Measurements from ENCODE around the gene PDIA6.

PDIA6 gene

GRCh38 chr2:10759151-10759714 is 53.4 kb downstream of the PDIA6 start:
- H3K4me3 ChIP-seq (ENCODE audit: low read length): no peak overlapping the region
- H3K27ac ChIP-seq (ENCODE audit: low read depth, low read length): no peak overlapping the region
- no peaks in the 10 kb centered on the region for H3K27me3 ChIP-seq (ENCODE audit: insufficient read depth, low read length)
- H3K9ac ChIP-seq (ENCODE audit: low read depth, low read length): no peak overlapping the region
- H3K9me3 ChIP-seq (ENCODE audit: insufficient read depth, low read depth, low read length): no peaks in the 10 kb centered on the region
- no peaks in the 10 kb centered on the region for H3K4me1 ChIP-seq (ENCODE audit: insufficient read depth, low read length)
- 90% methylated on average over 11 of the region's 11 CpGs for WGBS
- no peaks in the 10 kb centered on the region for H3K36me3 ChIP-seq (ENCODE audit: insufficient read depth, low read length)

DNA sequence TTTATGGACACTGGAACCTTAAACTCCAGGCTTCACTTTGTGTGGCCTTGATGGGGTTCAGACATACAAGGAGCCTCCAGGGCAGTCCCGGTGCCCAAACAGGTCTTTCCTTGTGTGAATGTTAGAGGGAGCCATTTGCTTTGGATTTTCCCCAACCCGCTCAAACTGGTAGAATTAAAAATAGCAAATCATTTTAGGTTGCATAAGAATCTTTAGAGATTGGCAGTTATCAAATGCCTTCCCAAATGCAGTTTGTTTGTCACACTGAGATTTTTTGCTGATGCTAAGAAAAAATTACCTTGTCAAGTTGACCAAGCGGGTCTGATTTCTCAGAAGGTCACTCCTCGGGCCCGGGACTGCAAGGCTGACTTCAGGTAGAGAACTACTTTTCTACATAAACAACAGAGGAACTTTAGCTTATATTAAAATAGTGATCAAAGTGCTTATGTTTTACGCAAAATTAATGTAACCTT is 54.7 kb downstream of the PDIA6 start:
- Histone ChIP-seq H3K36me3 (ENCODE audit: insufficient read depth, low read length) (no peaks in the 10 kb centered on the region), H3K4me1 (ENCODE audit: insufficient read depth, low read length) (no peaks in the 10 kb centered on the region), H3K27me3 (ENCODE audit: insufficient read depth, low read length) (no peaks in the 10 kb centered on the region), H3K27ac (ENCODE audit: low read depth, low read length) (no peak overlapping the region), H3K9me3 (ENCODE audit: insufficient read depth, low read depth, low read length) (no peaks in the 10 kb centered on the region), H3K9ac (ENCODE audit: low read depth, low read length) (no peak overlapping the region), H3K4me3 (ENCODE audit: low read length) (no peak overlapping the region)
- 94% methylated on average over 5 of the region's 6 CpGs for WGBS

GRCh38 chr2:10755621-10756020 is 57.0 kb downstream of the PDIA6 start:
- H3K4me3 ChIP-seq (ENCODE audit: low read length): no peak overlapping the region
- WGBS: 72% methylated on average over 7 of the region's 7 CpGs

GRCh38 chr2:10753876-10754275 is 58.7 kb downstream of the PDIA6 start:
- Histone ChIP-seq H3K4me3 (ENCODE audit: low read length) (no peak overlapping the region), H3K4me1 (ENCODE audit: insufficient read depth, low read length) (no peaks in the 10 kb centered on the region), H3K9ac (ENCODE audit: low read depth, low read length) (no peak overlapping the region), H3K27me3 (ENCODE audit: insufficient read depth, low read length) (no peaks in the 10 kb centered on the region), H3K36me3 (ENCODE audit: insufficient read depth, low read length) (no peaks in the 10 kb centered on the region), H3K27ac (ENCODE audit: low read depth, low read length) (no peak overlapping the region), H3K9me3 (ENCODE audit: insufficient read depth, low read depth, low read length) (no peaks in the 10 kb centered on the region)
- WGBS: 93% methylated on average over 8 of the region's 8 CpGs

More at GRCh38 chr2:10755621-10756020, 57.0 kb downstream of the PDIA6 start:
- no peaks in the 10 kb centered on the region for H3K27me3 ChIP-seq (ENCODE audit: insufficient read depth, low read length)
- H3K4me1 ChIP-seq (ENCODE audit: insufficient read depth, low read length): no peaks in the 10 kb centered on the region
- H3K9ac ChIP-seq (ENCODE audit: low read depth, low read length): no peak overlapping the region
- no peaks in the 10 kb centered on the region for H3K9me3 ChIP-seq (ENCODE audit: insufficient read depth, low read depth, low read length)
- H3K36me3 ChIP-seq (ENCODE audit: insufficient read depth, low read length): no peaks in the 10 kb centered on the region
- H3K27ac ChIP-seq (ENCODE audit: low read depth, low read length): no peak overlapping the region

- no peaks in the 10 kb centered on the region for H3K9me3 ChIP-seq (ENCODE audit: insufficient read depth, low read depth, low read length)
- H3K27ac ChIP-seq (ENCODE audit: low read depth, low read length): no peak overlapping the region
- H3K9ac ChIP-seq (ENCODE audit: low read depth, low read length): no peak overlapping the region
- no peak overlapping the region for H3K4me3 ChIP-seq (ENCODE audit: low read length)
- 96% methylated on average over 7 of the region's 7 CpGs for whole genome bisulfite sequencing
- H3K4me1 ChIP-seq (ENCODE audit: insufficient read depth, low read length): no peaks in the 10 kb centered on the region
- H3K36me3 ChIP-seq (ENCODE audit: insufficient read depth, low read length): no peaks in the 10 kb centered on the region
- no peaks in the 10 kb centered on the region for H3K27me3 ChIP-seq (ENCODE audit: insufficient read depth, low read length)
These were observed 59.4 kb downstream of the PDIA6 start for GRCh38 chr2:10753156-10753555.

- no peaks in the 10 kb centered on the region for H3K36me3 ChIP-seq (ENCODE audit: insufficient read depth, low read length)
- no peak overlapping the region for H3K9ac ChIP-seq (ENCODE audit: low read depth, low read length)
- no peaks in the 10 kb centered on the region for H3K27me3 ChIP-seq (ENCODE audit: insufficient read depth, low read length)
- no peaks in the 10 kb centered on the region for H3K4me1 ChIP-seq (ENCODE audit: insufficient read depth, low read length)
- 83% methylated on average over 5 of the region's 5 CpGs for WGBS
- H3K9me3 ChIP-seq (ENCODE audit: insufficient read depth, low read depth, low read length): no peaks in the 10 kb centered on the region
- H3K27ac ChIP-seq (ENCODE audit: low read depth, low read length): no peak overlapping the region
- no peak overlapping the region for H3K4me3 ChIP-seq (ENCODE audit: low read length)
These were observed 60.3 kb downstream of the PDIA6 start for GRCh38 chr2:10752236-10752635.

GRCh38 chr2:10750610-10751009 is 62.0 kb downstream of the PDIA6 start:
- H3K27me3 ChIP-seq (ENCODE audit: insufficient read depth, low read length): no peaks in the 10 kb centered on the region
- H3K9ac ChIP-seq (ENCODE audit: low read depth, low read length): no peak overlapping the region
- H3K4me1 ChIP-seq (ENCODE audit: insufficient read depth, low read length): no peaks in the 10 kb centered on the region
- no peaks in the 10 kb centered on the region for H3K9me3 ChIP-seq (ENCODE audit: insufficient read depth, low read depth, low read length)
- 88% methylated on average over 6 of the region's 6 CpGs for WGBS
- H3K4me3 ChIP-seq (ENCODE audit: low read length): no peak overlapping the region
- no peaks in the 10 kb centered on the region for H3K36me3 ChIP-seq (ENCODE audit: insufficient read depth, low read length)
- H3K27ac ChIP-seq (ENCODE audit: low read depth, low read length): no peak overlapping the region

DNA sequence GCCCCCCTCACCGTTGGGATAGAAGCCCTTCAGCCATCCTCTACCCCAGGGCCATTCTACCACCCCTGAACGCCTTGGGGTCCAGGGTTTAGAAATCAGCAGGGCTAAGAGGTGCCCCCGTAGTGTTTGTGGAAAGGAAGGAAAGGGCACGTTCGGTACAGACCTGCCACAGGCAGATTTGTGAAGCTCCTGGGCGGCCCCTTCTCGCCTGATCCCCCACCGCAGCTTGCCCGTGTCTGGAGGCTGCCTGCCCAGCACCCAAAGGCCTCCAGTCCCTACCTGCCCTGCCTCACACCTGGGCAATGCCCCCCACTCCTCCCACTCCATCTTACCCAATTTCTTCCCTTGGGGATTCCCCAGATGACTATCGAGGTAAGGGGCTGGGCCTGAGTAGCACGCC is 69.9 kb downstream of the PDIA6 start:
- Histone ChIP-seq H3K4me3 (ENCODE audit: low read length) (no peak overlapping the region), H3K27me3 (ENCODE audit: insufficient read depth, low read length) (no peaks in the 10 kb centered on the region), H3K4me1 (ENCODE audit: insufficient read depth, low read length) (no peaks in the 10 kb centered on the region), H3K36me3 (ENCODE audit: insufficient read depth, low read length) (no peaks in the 10 kb centered on the region), H3K9ac (ENCODE audit: low read depth, low read length) (no peak overlapping the region), H3K27ac (ENCODE audit: low read depth, low read length) (no peak overlapping the region), H3K9me3 (ENCODE audit: insufficient read depth, low read depth, low read length) (no peaks in the 10 kb centered on the region)
- 93% methylated on average over 11 of the region's 11 CpGs for whole genome bisulfite sequencing

DNA sequence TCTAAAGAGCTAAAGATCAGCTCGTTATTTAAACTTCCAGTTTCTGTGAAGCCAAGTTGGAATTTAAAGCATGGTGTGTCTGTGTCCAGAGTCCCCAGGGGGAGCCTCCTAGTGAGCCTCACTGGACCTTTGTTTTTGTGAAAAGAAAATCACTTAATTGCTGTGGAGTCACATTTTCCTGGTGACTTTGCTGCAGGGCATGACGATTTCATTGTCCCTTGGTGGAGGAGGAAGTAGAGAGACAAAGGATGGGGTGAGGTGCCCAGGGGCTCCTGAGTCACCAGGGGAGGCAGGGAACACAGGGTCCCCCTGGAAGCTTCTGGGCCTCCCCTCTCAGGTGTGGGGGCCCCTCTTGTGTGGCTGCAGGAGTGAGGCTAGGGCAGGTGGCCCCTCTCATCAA is 71.4 kb downstream of the PDIA6 start:
- Histone ChIP-seq H3K27ac (ENCODE audit: low read depth, low read length) (no peak overlapping the region), H3K4me1 (ENCODE audit: insufficient read depth, low read length) (no peaks in the 10 kb centered on the region), H3K9me3 (ENCODE audit: insufficient read depth, low read depth, low read length) (no peaks in the 10 kb centered on the region), H3K4me3 (ENCODE audit: low read length) (no peak overlapping the region), H3K36me3 (ENCODE audit: insufficient read depth, low read length) (no peaks in the 10 kb centered on the region), H3K9ac (ENCODE audit: low read depth, low read length) (no peak overlapping the region), H3K27me3 (ENCODE audit: insufficient read depth, low read length) (no peaks in the 10 kb centered on the region)
- WGBS: 70% methylated on average over 2 of the region's 2 CpGs

GRCh38 chr2:10740226-10740625 is 72.4 kb downstream of the PDIA6 start:
- H3K36me3 ChIP-seq (ENCODE audit: insufficient read depth, low read length): no peaks in the 10 kb centered on the region
- H3K9ac ChIP-seq (ENCODE audit: low read depth, low read length): no peak overlapping the region
- H3K27ac ChIP-seq (ENCODE audit: low read depth, low read length): no peak overlapping the region
- H3K4me3 ChIP-seq (ENCODE audit: low read length): no peak overlapping the region
- no peaks in the 10 kb centered on the region for H3K9me3 ChIP-seq (ENCODE audit: insufficient read depth, low read depth, low read length)
- H3K27me3 ChIP-seq (ENCODE audit: insufficient read depth, low read length): no peaks in the 10 kb centered on the region
- no peaks in the 10 kb centered on the region for H3K4me1 ChIP-seq (ENCODE audit: insufficient read depth, low read length)
- WGBS: 91% methylated on average over 3 of the region's 3 CpGs

- WGBS: 94% methylated on average over 6 of the region's 6 CpGs
- H3K27me3 ChIP-seq (ENCODE audit: insufficient read depth, low read length): no peaks in the 10 kb centered on the region
These were observed 74.4 kb downstream of the PDIA6 start for GRCh38 chr2:10738192-10738591.

DNA sequence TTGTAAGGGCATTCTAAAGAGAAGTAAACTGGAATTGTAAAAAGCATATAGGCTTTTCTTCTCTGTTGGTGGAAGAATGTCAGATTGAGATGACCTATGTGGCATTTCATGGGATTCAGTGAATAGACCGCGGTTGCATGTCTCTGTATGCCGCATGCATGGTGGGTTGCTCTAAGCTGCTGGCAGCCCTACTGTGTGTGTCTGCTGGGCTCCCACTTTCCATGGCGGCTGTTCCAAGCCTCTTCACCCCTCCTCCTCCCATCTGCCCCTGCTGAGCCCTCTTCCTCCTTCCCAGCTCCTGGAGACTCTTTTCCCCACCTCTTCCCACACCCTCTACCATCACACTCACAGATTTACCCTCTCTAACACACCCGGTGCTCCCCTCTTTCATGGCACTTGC is 78.6 kb downstream of the PDIA6 start:
- H3K9me3 ChIP-seq (ENCODE audit: insufficient read depth, low read depth, low read length): no peaks in the 10 kb centered on the region
- WGBS: 86% methylated on average over 5 of the region's 5 CpGs
- H3K36me3 ChIP-seq (ENCODE audit: insufficient read depth, low read length): no peaks in the 10 kb centered on the region
- no peak overlapping the region for H3K4me3 ChIP-seq (ENCODE audit: low read length)
- H3K4me1 ChIP-seq (ENCODE audit: insufficient read depth, low read length): no peaks in the 10 kb centered on the region
- no peak overlapping the region for H3K9ac ChIP-seq (ENCODE audit: low read depth, low read length)
- H3K27me3 ChIP-seq (ENCODE audit: insufficient read depth, low read length): no peaks in the 10 kb centered on the region
- H3K27ac ChIP-seq (ENCODE audit: low read depth, low read length): no peak overlapping the region

More at GRCh38 chr2:10738192-10738591, 74.4 kb downstream of the PDIA6 start:
- Histone ChIP-seq H3K27ac (ENCODE audit: low read depth, low read length) (no peak overlapping the region), H3K4me3 (ENCODE audit: low read length) (no peak overlapping the region), H3K36me3 (ENCODE audit: insufficient read depth, low read length) (no peaks in the 10 kb centered on the region), H3K9me3 (ENCODE audit: insufficient read depth, low read depth, low read length) (no peaks in the 10 kb centered on the region), H3K9ac (ENCODE audit: low read depth, low read length) (no peak overlapping the region), H3K4me1 (ENCODE audit: insufficient read depth, low read length) (no peaks in the 10 kb centered on the region)

All from HUES64 (cell line).